Measurements from ENCODE around the gene BACH2. TPM values are rescaled to one million over a fixed set of nuclear protein-coding genes. Genes with fewer than 3 reads are reported as not detected.
"Not testable (repeated sequence)": the region's sequence is repeated elsewhere in the genome, so short reads cannot be mapped to it uniquely, and the experiment has no call there.

The BACH2 gene
- total RNA-seq, 1 experiment from 2014 or later, result 2.5 TPM

DNA sequence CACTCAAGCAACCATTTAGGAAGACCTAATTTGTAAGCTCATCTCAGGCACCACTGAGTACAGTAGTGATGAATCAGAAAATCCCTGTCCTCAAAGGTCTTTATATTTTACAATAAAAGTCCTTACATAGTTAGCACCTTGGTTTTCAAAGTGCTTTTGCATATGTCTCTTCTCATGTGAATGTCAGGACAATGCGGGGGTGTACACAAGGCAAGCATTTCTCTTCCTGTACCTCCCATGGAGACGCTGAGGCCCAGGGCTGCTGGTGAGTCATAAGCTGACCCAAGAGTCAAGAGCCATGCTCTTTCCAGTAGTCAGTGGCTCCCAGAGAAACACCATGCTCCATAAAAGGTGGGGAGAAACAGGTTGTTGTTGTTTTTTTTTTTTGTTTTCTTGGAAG, 228.4 kb downstream of the BACH2 start:
- no peak for DNase-seq
- no peak overlapping the region for H3K4me3 ChIP-seq (ENCODE audit: insufficient read depth, low read depth, low read length)
- H3K36me3 ChIP-seq (replicated peaks; ENCODE audit: control insufficient read depth, insufficient read depth, low read length), result no peaks in the 10 kb centered on the region
- H3K27me3 ChIP-seq (ENCODE audit: control insufficient read depth, insufficient read depth, low read length), result no peaks in the 10 kb centered on the region

DNA sequence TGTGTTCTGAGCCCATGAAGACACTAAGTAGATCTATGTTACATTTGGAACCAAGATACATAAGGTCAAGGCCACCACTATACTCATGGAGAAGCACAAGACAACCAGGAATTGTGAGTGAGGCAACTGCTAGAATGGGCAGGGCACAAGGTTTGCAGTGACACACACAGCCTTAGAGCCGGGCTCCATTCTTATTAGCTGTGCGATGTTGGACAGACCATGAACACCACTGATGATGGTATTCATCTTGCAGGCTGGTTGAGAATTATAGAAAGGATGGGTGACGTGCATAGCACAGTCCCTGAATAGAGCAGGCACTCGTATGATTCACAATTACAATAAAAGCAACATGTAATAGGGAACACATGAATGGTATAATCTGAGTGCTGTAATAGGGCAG, 229.9 kb downstream of the BACH2 start:
- no peaks in the 10 kb centered on the region for H3K36me3 ChIP-seq (replicated peaks; ENCODE audit: control insufficient read depth, insufficient read depth, low read length)
- no peak overlapping the region for H3K4me3 ChIP-seq (ENCODE audit: insufficient read depth, low read depth, low read length)
- DNase-seq, result no peak
- no peaks in the 10 kb centered on the region for H3K27me3 ChIP-seq (ENCODE audit: control insufficient read depth, insufficient read depth, low read length)

DNA sequence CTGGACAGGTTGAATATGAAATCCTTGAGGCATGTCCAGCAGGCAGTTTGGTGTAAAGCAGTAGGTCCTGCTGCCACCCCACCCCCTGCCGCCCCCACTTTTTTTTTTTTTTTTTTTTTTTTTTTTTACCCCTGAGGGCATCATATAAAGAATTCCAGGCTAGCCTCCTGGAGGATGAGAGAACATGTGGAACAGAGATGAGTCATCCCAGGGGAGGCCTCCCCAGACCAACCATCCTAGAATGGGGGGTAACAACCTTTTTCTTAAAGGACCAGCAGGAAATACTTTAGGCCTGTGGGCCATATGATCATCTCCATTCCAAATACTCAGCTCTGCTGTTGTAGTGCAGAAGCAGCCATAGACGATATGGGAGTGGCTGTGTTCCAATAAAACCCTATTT, 231.5 kb downstream of the BACH2 start:
- Histone ChIP-seq H3K4me3 (ENCODE audit: insufficient read depth, low read depth, low read length) (no peak overlapping the region), H3K27me3 (ENCODE audit: control insufficient read depth, insufficient read depth, low read length) (no peaks in the 10 kb centered on the region), H3K36me3 (replicated peaks; ENCODE audit: control insufficient read depth, insufficient read depth, low read length) (no peaks in the 10 kb centered on the region)
- no peak for DNase-seq

DNA sequence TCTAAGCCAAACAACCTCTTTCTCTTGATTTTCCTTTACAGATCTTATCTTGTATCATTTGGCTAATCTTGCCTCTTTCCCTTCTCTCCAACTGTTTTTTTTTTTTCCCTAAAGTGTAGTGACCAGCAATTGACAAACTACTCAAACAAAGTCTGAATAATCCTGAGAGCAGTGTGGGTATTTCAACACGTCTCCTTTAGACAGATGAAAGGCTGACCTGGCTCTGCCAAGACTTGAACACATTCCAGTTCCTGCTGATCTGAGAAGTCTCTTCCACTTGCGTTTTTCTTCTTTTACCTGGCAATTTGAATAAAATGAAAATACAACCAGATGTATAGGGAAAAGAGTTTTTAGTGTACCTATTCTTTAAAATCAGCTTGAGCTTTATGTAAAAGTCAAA, 234.0 kb downstream of the BACH2 start:
- DNase-seq, result no peak
- Histone ChIP-seq H3K27me3 (ENCODE audit: control insufficient read depth, insufficient read depth, low read length) (no peaks in the 10 kb centered on the region), H3K4me3 (ENCODE audit: insufficient read depth, low read depth, low read length) (no peak overlapping the region), H3K36me3 (replicated peaks; ENCODE audit: control insufficient read depth, insufficient read depth, low read length) (no peaks in the 10 kb centered on the region)

DNA sequence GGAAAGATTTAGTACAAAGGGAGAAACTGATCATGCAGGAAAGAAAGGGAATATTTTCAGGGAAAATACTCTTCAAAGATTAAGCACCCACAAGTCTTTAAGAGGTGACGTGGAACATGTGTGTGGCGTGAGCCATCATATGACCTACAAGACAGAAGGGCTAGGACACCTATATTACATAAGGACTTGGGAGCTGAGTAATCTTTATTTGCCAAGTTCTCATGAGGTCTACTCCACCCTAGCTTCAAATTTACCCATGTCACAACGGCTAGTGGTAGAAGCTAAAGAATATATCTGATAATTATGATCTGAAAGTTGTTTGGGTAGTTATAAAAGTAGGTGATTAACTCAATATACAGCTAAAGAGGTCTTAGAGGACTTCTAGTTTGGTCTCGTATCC, 234.6 kb downstream of the BACH2 start:
- no peaks in the 10 kb centered on the region for H3K36me3 ChIP-seq (replicated peaks; ENCODE audit: control insufficient read depth, insufficient read depth, low read length)
- DNase-seq, result no peak
- H3K4me3 ChIP-seq (ENCODE audit: insufficient read depth, low read depth, low read length), result no peak overlapping the region
- no peaks in the 10 kb centered on the region for H3K27me3 ChIP-seq (ENCODE audit: control insufficient read depth, insufficient read depth, low read length)

DNA sequence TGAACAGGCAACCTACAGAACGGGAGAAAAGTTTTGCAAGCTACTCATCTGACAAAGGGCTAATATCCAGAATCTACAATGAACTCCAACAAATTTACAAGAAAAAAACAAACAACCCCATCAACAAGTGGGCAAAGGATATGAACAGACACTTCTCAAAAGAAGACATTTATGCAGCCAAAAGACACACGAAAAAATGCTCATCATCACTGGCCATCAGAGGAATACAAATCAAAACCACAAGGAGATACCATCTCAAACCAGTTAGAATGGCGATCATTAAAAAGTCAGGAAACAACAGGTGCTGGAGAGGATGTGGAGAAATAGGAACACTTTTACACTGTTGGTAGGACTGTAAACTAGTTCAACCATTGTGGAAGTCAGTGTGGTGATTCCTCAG, 237.5 kb downstream of the BACH2 start:
- DNase-seq; H3K27me3 ChIP-seq (ENCODE audit: control insufficient read depth, insufficient read depth, low read length); H3K36me3 ChIP-seq (replicated peaks; ENCODE audit: control insufficient read depth, insufficient read depth, low read length); H3K4me3 ChIP-seq (ENCODE audit: insufficient read depth, low read depth, low read length): not testable (repeated sequence)

DNA sequence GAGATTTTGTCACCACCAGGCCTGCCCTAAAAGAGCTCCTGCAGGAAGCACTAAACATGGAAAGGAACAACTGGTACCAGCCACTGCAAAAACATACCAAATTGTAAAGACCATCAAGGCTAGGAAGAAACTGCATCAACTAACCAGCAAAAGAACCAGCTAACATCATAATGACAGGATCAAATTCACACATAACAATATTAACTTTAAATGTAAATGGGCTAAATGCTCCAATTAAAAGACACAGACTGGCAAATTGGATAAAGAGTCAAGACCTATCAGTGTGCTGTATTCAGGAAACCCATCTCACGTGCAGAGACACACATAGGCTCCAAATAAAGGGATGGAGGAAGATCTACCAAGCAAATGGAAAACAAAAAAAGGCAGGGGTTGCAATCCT, 240.7 kb downstream of the BACH2 start:
- H3K27me3 ChIP-seq (ENCODE audit: control insufficient read depth, insufficient read depth, low read length); H3K36me3 ChIP-seq (replicated peaks; ENCODE audit: control insufficient read depth, insufficient read depth, low read length); DNase-seq; H3K4me3 ChIP-seq (ENCODE audit: insufficient read depth, low read depth, low read length): not testable (repeated sequence)

DNA sequence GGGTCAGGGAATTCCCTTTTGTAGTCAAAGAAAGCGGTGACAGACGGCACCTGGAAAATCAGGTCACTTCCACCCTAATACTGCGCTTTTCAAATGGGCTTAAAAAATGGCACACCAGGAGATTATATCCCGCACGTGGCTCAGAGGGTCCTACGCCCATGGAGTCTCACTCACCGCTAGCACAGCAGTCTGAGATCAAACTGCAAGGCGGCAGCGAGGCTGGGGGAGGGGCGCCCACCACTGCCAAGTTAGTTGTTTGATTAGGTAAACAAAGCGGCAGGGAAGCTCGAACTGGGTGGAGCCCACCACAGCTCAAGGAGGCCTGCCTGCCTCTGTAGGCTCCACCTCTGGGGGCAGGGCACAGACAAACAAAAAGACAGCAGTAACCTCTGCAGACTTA, 242.4 kb downstream of the BACH2 start:
- not testable (repeated sequence) for H3K36me3 ChIP-seq (replicated peaks; ENCODE audit: control insufficient read depth, insufficient read depth, low read length); H3K4me3 ChIP-seq (ENCODE audit: insufficient read depth, low read depth, low read length); DNase-seq; H3K27me3 ChIP-seq (ENCODE audit: control insufficient read depth, insufficient read depth, low read length)

DNA sequence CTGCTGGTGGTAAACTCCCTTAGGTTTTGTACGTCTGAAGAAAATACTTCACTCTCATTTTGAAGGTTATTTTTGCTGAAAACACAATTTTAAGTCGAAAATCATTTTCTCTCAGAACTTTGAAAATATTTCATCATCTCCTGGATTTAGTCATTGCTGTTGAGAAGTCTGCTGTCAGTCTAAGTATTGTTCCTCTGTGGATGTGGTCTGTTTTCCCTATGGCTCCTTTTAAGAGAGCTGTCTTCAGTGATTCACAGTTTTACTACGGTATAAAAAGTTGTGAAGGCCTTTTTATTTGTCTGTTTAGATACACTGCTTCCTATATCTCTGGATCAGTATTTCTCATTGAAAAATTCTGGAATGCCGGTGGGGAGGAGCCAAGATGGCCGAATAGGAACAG, 243.0 kb downstream of the BACH2 start:
- Histone ChIP-seq H3K36me3 (replicated peaks; ENCODE audit: control insufficient read depth, insufficient read depth, low read length) (no peaks in the 10 kb centered on the region), H3K4me3 (ENCODE audit: insufficient read depth, low read depth, low read length) (no peak overlapping the region), H3K27me3 (ENCODE audit: control insufficient read depth, insufficient read depth, low read length) (no peaks in the 10 kb centered on the region)
- no peak for DNase-seq

DNA sequence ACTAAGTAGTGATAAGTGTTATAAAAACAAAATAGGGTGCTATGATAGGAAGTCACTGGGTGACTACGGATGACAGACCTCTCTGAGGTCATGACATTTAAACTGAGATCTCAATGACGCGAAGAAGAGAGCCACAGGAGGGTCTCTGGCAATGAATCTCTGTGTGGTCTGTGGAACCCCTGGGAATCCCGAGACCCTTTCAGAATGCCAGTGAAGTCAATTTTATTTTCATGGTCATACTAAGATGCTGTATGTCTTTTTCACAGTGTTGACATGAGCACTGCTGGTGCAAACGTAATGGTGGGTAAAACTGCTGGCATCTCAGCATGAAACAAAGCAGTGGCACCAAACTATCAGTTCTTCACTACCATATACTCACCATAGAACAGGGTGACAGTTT, 247.3 kb downstream of the BACH2 start:
- DNase-seq, result no peak

DNA sequence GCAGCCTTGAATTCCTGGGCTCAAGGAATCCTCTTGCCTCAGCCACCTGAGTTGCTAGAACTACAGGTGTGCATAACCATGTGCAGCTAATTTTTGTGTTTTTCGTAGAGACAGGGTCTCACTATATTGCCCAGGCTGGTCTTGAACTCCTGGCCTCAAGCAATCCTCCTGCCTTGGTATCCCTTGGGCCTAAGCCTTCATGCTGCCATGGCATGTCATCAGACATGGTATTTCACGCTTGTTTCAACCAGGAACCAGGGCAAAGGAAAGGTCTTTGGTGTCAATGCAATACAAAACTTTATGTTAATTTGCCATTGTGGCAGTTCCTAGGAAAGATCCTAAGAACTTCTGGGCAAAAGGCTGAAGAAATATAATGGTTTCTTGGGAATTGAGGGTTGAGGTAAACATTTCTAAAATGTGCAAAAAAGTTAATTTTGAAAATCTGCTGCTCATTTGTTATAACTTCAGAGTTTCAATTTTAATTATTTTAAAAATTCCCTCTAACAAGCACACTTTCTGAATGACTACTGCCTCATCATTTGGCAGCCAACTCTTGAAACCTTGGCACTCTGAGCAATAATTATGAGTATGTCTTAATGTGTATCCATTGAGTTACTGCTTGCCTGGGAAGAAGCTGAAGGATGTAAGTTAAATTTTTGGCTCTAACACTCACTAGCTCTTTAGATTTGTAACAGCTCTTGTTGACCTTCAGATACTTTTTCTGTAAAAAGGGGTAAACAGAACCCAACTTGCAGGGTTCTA, 248.3 kb downstream of the BACH2 start:
- no peak for DNase-seq

More for the DNA sequence above, 247.3 kb downstream of the BACH2 start:
- Histone ChIP-seq H3K27me3 (ENCODE audit: control insufficient read depth, insufficient read depth, low read length) (no peaks in the 10 kb centered on the region), H3K4me3 (ENCODE audit: insufficient read depth, low read depth, low read length) (no peak overlapping the region), H3K36me3 (replicated peaks; ENCODE audit: control insufficient read depth, insufficient read depth, low read length) (no peaks in the 10 kb centered on the region)

DNA sequence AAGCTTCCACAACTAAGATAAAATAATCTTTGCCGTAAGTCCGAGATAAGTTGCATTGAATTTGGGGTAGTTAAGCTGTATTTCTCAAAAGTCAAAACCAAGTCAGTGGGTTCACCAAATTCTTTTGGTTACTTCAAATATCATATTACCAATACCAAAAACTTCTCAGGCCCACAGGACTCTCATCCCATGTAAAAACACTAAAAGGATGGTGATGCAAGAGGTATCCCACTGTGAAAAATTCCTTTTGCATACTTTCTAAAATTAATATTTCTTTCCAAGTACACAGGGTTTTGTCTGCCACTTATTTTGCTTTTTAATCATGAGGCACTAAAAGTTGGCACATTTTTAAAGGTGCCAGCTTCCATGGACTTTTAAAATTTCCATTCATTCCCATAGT, 251.1 kb downstream of the BACH2 start:
- no peak for DNase-seq
- Histone ChIP-seq H3K4me3 (ENCODE audit: insufficient read depth, low read depth, low read length) (no peak overlapping the region), H3K27me3 (ENCODE audit: control insufficient read depth, insufficient read depth, low read length) (no peaks in the 10 kb centered on the region), H3K36me3 (replicated peaks; ENCODE audit: control insufficient read depth, insufficient read depth, low read length) (no peaks in the 10 kb centered on the region)

More for the DNA sequence above, 248.3 kb downstream of the BACH2 start:
- Histone ChIP-seq H3K4me3 (ENCODE audit: insufficient read depth, low read depth, low read length) (no peak overlapping the region), H3K27me3 (ENCODE audit: control insufficient read depth, insufficient read depth, low read length) (no peaks in the 10 kb centered on the region), H3K36me3 (replicated peaks; ENCODE audit: control insufficient read depth, insufficient read depth, low read length) (no peaks in the 10 kb centered on the region)

DNA sequence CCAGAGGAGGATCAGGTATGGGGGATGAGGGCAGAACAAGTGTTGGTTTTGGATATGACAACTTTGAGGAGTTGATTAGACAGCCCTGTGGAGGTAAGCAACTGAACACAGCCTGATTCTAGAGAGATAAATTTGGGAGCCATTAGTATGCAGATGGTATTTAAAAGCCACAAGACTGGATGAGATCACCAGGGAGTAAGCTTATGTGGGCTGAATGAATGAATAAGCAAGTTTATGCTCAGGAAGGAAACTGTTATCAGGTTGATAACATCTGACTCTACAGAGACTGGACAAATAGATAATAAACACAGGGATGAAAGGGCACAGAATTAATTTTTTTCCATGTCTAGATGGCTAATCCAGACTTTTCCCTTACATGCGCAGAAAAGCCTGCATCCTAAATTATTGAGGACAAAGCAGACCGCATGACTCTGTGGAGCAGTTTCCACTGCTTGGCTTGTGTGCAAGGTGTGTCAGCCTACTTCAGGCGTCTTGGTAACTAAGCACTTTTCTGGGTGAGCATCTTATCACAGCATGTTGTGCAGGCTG, 251.7 kb downstream of the BACH2 start:
- Histone ChIP-seq H3K4me3 (ENCODE audit: insufficient read depth, low read depth, low read length) (no peak overlapping the region), H3K36me3 (replicated peaks; ENCODE audit: control insufficient read depth, insufficient read depth, low read length) (no peaks in the 10 kb centered on the region), H3K27me3 (ENCODE audit: control insufficient read depth, insufficient read depth, low read length) (no peaks in the 10 kb centered on the region)
- no peak for DNase-seq

DNA sequence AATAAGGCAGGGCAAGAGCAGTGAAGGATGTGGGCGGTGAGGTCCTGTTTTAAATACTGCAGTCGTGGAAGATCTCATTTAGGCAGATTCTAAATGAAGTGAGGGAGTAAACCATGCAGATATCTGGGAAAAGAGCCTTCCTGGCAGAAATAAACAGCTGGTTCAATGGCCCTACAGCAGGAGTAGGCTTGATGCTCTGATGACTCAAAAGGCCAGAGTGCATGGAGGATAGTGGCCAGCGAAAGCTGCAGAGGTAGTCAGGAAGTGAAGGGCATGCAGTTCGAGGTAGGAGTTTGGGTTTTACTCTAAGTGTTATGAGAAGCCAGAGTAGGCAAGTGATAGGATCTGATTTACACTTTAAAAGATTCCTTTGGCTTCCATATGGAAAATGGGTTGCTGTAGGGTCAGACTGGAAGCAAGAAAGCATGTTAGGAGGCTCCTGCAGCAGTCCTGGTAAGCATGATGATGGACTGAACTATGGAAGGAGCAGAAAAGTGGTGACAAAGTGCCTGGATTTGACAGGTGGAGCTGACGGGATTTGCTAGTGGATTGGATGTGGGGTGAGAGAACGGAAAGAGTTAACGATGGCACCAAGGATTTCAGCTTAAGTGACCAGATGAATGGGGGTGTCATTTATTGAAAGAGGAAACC, 252.3 kb downstream of the BACH2 start:
- H3K36me3 ChIP-seq (replicated peaks; ENCODE audit: control insufficient read depth, insufficient read depth, low read length), result no peaks in the 10 kb centered on the region
- no peak for DNase-seq
- H3K27me3 ChIP-seq (ENCODE audit: control insufficient read depth, insufficient read depth, low read length), result no peaks in the 10 kb centered on the region
- no peak overlapping the region for H3K4me3 ChIP-seq (ENCODE audit: insufficient read depth, low read depth, low read length)

DNA sequence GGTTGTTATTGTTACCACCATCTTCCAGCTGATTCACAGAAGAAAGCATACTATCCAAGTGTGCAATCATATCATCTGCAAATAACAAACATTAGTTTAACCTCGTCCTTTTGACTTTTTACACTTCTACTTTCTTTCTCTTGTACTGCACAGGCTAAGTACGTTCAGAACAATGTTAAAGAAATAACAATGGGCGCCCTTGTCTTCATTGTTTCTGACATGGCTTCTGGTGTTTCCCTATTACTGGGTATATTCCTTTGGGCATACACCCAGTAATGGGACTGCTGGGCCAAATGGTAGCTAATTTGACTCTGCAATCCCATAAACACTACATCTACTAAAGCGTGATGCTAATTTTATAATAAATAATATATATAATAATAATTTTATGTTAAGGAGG, 255.7 kb downstream of the BACH2 start:
- DNase-seq, result no peak

More for the DNA sequence above, 255.7 kb downstream of the BACH2 start:
- Histone ChIP-seq H3K36me3 (replicated peaks; ENCODE audit: control insufficient read depth, insufficient read depth, low read length) (no peaks in the 10 kb centered on the region), H3K27me3 (ENCODE audit: control insufficient read depth, insufficient read depth, low read length) (no peaks in the 10 kb centered on the region), H3K4me3 (ENCODE audit: insufficient read depth, low read depth, low read length) (no peak overlapping the region)

All from H7 (cell line).